Fibroblast of lung (primary cell): ENCODE measurements around the gene TNKS1BP1. TPM values are rescaled to one million over a fixed set of nuclear protein-coding genes. Genes with fewer than 3 reads are reported as not detected.
A peak's percentile ranks its signal among the peaks of the same experiment; 100 is the strongest.
"Not testable (repeated sequence)": the region's sequence is repeated elsewhere in the genome, so short reads cannot be mapped to it uniquely, and the experiment has no call there.

Experiments used
- DNase-seq, 2 donors: peaks; one replicate each; pipeline versions ENCODE4 v3.0.0 to v3.0.0-alpha.2; 2010; ENCODE audit warnings: low read depth in 2 of 2
- H2AFZ ChIP-seq: 2 replicates; pipeline ENCODE4 v1.5.1; 2012; ENCODE audit warnings: low read length, control low read depth, inconsistent platforms
- H3K27ac ChIP-seq: 2 replicates; pipeline ENCODE4 v1.5.1; 2011; ENCODE audit warnings: low read length, control low read depth; ENCODE audit not compliant: insufficient read depth
- H3K27me3 ChIP-seq: 2 replicates; pipeline ENCODE4 v1.5.1; 2011; ENCODE audit warnings: mild to moderate bottlenecking, low read length; ENCODE audit not compliant: control insufficient read depth, insufficient read depth
- H3K36me3 ChIP-seq: 2 replicates; pipeline ENCODE4 v1.5.1; 2011; ENCODE audit warnings: low read length; ENCODE audit not compliant: control insufficient read depth, insufficient read depth
- H3K4me1 ChIP-seq: 2 replicates; pipeline ENCODE4 v1.5.1; 2011; ENCODE audit warnings: low read length; ENCODE audit not compliant: control insufficient read depth, insufficient read depth; ENCODE audit errors: extremely low read depth
- H3K4me2 ChIP-seq: 2 replicates; pipeline ENCODE4 v1.5.1; 2011; ENCODE audit warnings: low read length, control low read depth; ENCODE audit not compliant: insufficient read depth; ENCODE audit errors: extremely low read depth
- H3K4me3 ChIP-seq, 4 experiments: fragments of 200-600 bp in 1 of 4; sonication (generic) in 1 of 4; replicated peaks in 1 of 4; 2 replicates each; pipeline ENCODE4 v1.5.1; 2011 to 2016; ENCODE audit warnings: low read length in 4 of 4, low read depth in 3 of 4, mild to moderate bottlenecking in 3 of 4, control low read depth in 2 of 4, inconsistent platforms in 1 of 4, mixed read lengths in 1 of 4; ENCODE audit not compliant: insufficient read depth in 1 of 4; ENCODE audit errors: control extremely low read depth in 1 of 4
- H3K79me2 ChIP-seq: 2 replicates; pipeline ENCODE4 v1.5.1; 2012; ENCODE audit warnings: mild to moderate bottlenecking, low read length, inconsistent platforms; ENCODE audit not compliant: control insufficient read depth, insufficient read depth
- H3K9ac ChIP-seq: 2 replicates; pipeline ENCODE4 v1.5.1; 2011; ENCODE audit warnings: mild to moderate bottlenecking, low read length, control low read depth; ENCODE audit not compliant: insufficient read depth
- H3K9me3 ChIP-seq: 2 replicates; pipeline ENCODE4 v1.5.1; 2012; ENCODE audit warnings: low read depth, low read length; ENCODE audit not compliant: control insufficient read depth, insufficient read depth
- H4K20me1 ChIP-seq: 2 replicates; pipeline ENCODE4 v1.5.1; 2011; ENCODE audit warnings: low read length; ENCODE audit not compliant: control insufficient read depth, insufficient read depth; ENCODE audit errors: extremely low read depth
- EZH2 ChIP-seq: IDR thresholded peaks from 2 replicates; pipeline ENCODE4 v1.5.1; 2012; ENCODE audit warnings: low read length, control low read depth, mild to moderate bottlenecking; ENCODE audit errors: missing control alignments
- polyA plus RNA-seq, 2 donors: library from polyadenylated mRNA; depleted of rRNA in 1 of 2; stranded (reverse) in 1 of 2; unstranded in 1 of 2; fragments of >200 nt; gene quantifications; 2 replicates each; pipeline ENCODE4 v1.2.1, GENCODE V29; 2011 to 2012; ENCODE audit warnings: missing spikeins in 1 of 2
- total RNA-seq: library from RNA; depleted of rRNA; stranded (reverse); fragments of >200 nt; gene quantifications from 2 replicates; pipeline ENCODE4 v1.2.1, GENCODE V29; 2014
- TF ChIP-seq, protein P1 (sequence below), 2 donors: IDR thresholded peaks in 1 of 2; conservative IDR thresholded peaks in 1 of 2; 1 replicate in 1 of 2; 2 replicates in 1 of 2; pipeline ENCODE4 v1.5.1; 2011 to 2012; ENCODE audit warnings: low read length in 2 of 2, control low read depth in 1 of 2, inconsistent platforms in 1 of 2, low read depth in 1 of 2, mild to moderate bottlenecking in 1 of 2

The TNKS1BP1 gene
- total and polyA plus RNA-seq, 2 donors (not counting 1 experiment from before 2014, with no cell fraction given) = 70.2 to 111 TPM

DNA sequence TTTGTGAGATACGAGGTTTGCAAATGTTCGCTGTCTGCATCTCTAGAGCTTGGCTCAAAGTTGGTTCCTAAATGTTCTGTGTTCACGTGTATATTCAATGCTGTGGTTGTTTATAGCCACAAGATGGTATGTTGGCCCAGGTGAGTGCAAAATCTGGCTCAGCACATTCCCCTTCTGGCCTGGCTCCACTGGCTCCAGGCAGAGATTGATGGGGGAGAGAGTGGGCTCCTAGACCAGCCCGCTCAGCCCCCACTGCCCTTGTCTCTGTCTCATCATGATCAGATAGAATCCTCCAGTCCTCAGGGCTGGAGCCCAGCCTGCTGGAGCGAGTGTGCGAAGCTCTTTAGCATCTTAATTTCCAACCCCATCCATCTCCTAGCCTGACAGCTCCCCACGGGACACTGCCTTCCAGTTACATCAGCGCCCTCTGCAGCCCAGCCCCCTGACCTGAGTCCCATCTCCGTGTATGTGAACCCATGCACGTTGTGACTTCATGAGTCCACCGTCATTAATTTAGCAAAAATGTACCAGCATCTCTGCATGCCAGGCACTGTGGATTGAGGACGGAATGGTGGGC lies 15.4 kb upstream of the TNKS1BP1 start:
- Histone ChIP-seq H3K36me3 (no peaks in the 10 kb centered on the region), H3K4me2 (no peak overlapping the region), H3K4me3 (no peak overlapping the region), H3K9ac (no peak overlapping the region), H3K4me1 (peaks cover 4% of the 10 kb centered on the region), H2AFZ (no peak overlapping the region), H3K27me3 (peaks cover 16% of the 10 kb centered on the region), H4K20me1 (no peaks in the 10 kb centered on the region), H3K27ac (no peak overlapping the region), H3K9me3 (no peaks in the 10 kb centered on the region), H3K79me2 (peaks cover 7% of the 10 kb centered on the region)
- TF ChIP-seq, protein P1, sequence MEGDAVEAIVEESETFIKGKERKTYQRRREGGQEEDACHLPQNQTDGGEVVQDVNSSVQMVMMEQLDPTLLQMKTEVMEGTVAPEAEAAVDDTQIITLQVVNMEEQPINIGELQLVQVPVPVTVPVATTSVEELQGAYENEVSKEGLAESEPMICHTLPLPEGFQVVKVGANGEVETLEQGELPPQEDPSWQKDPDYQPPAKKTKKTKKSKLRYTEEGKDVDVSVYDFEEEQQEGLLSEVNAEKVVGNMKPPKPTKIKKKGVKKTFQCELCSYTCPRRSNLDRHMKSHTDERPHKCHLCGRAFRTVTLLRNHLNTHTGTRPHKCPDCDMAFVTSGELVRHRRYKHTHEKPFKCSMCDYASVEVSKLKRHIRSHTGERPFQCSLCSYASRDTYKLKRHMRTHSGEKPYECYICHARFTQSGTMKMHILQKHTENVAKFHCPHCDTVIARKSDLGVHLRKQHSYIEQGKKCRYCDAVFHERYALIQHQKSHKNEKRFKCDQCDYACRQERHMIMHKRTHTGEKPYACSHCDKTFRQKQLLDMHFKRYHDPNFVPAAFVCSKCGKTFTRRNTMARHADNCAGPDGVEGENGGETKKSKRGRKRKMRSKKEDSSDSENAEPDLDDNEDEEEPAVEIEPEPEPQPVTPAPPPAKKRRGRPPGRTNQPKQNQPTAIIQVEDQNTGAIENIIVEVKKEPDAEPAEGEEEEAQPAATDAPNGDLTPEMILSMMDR (conservative IDR thresholded peaks at IDR 0.05 in 1 of 2, IDR thresholded peaks at IDR 0.05 in 1 of 2; ENCODE audit: low read depth in 1 of 2, low read length in 2 of 2) = peak in 1 of 2 donors; percentile 24
- TF ChIP-seq EZH2 = no peak
- DNase-seq = peak in 1 of 2 donors; percentile 26

DNA sequence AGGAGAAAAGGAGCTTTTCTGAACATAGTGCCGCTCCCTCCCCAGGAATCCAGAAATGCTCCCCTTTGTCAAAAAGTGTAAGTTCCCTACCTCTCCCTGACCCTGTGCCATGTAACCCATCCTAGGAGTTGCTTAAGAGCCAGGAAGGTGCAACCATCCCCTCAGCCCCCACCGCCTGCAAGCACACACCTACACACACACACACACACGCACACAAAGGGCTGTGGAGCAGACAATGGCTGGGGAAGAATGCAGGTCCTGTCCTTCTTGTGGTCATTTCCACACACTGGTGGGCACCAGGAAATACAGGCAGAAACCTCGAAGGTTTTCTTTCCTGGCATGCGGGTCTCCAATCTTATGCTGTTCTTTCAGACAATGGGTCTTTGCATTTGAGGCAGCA lies 14.6 kb upstream of the TNKS1BP1 start:
- Histone ChIP-seq H3K9me3 (no peaks in the 10 kb centered on the region), H3K4me2 (no peak overlapping the region), H3K27me3 (peaks cover 16% of the 10 kb centered on the region), H3K4me1 (peaks cover 7% of the 10 kb centered on the region), H4K20me1 (no peaks in the 10 kb centered on the region), H3K36me3 (no peaks in the 10 kb centered on the region), H3K27ac (no peak overlapping the region), H3K4me3 (no peak overlapping the region), H2AFZ (no peak overlapping the region), H3K9ac (no peak overlapping the region), H3K79me2 (peaks cover 15% of the 10 kb centered on the region)
- no peak for DNase-seq
- no peak for TF ChIP-seq EZH2
- TF ChIP-seq, protein P1 (conservative IDR thresholded peaks at IDR 0.05 in 1 of 2, IDR thresholded peaks at IDR 0.05 in 1 of 2; ENCODE audit: low read depth in 1 of 2, low read length in 2 of 2) = no peak

DNA sequence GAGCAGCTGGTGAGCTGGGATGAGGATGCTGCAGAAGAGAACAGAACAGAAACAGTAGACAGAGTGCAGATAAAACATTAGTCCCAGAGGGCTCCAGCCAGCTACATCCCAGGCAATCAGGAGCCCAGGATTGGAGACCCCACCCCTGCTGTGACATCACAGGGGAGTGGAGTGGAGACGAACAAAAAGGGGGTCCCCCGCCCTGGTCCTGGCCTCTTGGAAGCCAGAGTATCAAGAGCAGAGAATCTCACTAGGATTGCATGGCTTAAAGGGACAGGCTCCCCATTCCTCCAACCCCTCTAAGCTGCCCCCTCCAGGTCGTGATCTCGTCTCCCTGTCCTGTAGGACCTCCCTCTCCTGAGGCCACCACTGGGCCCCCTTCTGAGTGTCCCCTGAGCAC lies 13.4 kb upstream of the TNKS1BP1 start, which contains the start of gene P2RX3:
Gene P2RX3 (plus strand): TSS at position 211 of the 400 bp plus-strand sequence. CDS start 199 bp downstream, outside the sequence.
- no peaks in the 10 kb centered on the region for H4K20me1 ChIP-seq
- no peak for DNase-seq
- H3K4me1 ChIP-seq = peaks cover 7% of the 10 kb centered on the region
- no peaks in the 10 kb centered on the region for H3K36me3 ChIP-seq
- H3K4me2 ChIP-seq = no peak within 1 kb of the TSS
- no peak within 1 kb of the TSS for H3K9ac ChIP-seq
- peaks cover 25% of the 10 kb centered on the region for H3K79me2 ChIP-seq
- TF ChIP-seq, protein P1 (conservative IDR thresholded peaks at IDR 0.05 in 1 of 2, IDR thresholded peaks at IDR 0.05 in 1 of 2; ENCODE audit: low read depth in 1 of 2, low read length in 2 of 2) = no peak
- TF ChIP-seq EZH2 = no peak
- H2AFZ ChIP-seq = no peak within 1 kb of the TSS
- H3K27me3 ChIP-seq = peaks cover 16% of the 10 kb centered on the region
- H3K4me3 ChIP-seq = no peak within 1 kb of the TSS
- H3K27ac ChIP-seq = no peak within 1 kb of the TSS
- H3K9me3 ChIP-seq = no peaks in the 10 kb centered on the region

DNA sequence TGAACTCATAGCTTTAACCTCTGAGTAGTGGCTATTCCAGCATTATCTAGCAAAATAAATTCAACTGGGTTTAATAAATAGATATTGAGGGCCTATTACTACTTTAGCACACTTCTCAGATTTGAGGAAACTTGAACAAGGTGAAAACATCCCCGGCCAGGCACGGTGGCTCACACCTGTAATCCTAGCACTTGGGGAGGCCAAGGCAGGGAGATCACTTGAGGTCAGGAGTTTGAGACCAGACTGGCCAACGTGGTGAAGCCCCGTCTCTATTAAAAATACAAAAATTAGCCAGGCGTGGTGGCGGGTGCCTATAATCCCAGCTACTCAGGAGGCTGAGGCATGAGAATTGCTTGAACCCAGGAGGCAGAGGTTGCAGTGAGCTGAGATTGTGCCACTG lies 12.1 kb upstream of the TNKS1BP1 start:
- H2AFZ ChIP-seq, H3K9me3 ChIP-seq, H3K9ac ChIP-seq, H4K20me1 ChIP-seq, H3K4me1 ChIP-seq, H3K4me2 ChIP-seq, H3K4me3 ChIP-seq, H3K27ac ChIP-seq, DNase-seq, H3K36me3 ChIP-seq: not testable (repeated sequence)
- Histone ChIP-seq H3K27me3 (peaks cover 16% of the 10 kb centered on the region), H3K79me2 (peaks cover 31% of the 10 kb centered on the region)
